ENCODE results near the gene KCNK13. TPM values are rescaled to one million over a fixed set of nuclear protein-coding genes. Genes with fewer than 3 reads are reported as not detected.

The KCNK13 gene
- total RNA-seq, 1 donor from 2014 or later: not detected

DNA sequence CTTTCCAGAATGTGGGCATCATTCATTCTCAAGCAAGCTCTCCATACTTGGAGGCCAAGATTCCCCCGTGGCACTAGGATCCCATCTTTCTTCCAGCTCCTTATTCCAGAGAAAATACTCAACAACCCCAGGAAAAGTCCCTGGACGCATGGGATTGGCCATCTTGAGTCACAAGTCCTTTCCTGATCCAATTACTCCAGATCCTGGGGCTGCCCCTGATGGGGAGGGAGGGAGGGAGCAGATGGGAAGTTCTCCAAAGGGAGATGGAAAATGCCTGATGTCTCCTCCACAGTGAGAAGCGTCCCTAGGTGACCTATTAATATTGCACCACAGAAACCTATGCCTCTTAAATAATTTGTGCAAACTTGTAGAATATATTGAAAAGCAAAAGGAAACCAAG lies 12.4 kb upstream of the KCNK13 start:
- H3K27ac Mint-ChIP-seq: no peak overlapping the region
- peaks cover 12% of the 10 kb centered on the region for H3K36me3 Mint-ChIP-seq (ENCODE audit: low read depth)
- peaks cover 22% of the 10 kb centered on the region for H3K27me3 Mint-ChIP-seq
- H3K4me1 Mint-ChIP-seq: no peaks in the 10 kb centered on the region
- H3K4me3 Mint-ChIP-seq: no peak overlapping the region
- intact Hi-C loops (cut with micrococcal nuclease): no loop called here
- DNase-seq: no peak
- no peaks in the 10 kb centered on the region for H3K9me3 Mint-ChIP-seq

DNA sequence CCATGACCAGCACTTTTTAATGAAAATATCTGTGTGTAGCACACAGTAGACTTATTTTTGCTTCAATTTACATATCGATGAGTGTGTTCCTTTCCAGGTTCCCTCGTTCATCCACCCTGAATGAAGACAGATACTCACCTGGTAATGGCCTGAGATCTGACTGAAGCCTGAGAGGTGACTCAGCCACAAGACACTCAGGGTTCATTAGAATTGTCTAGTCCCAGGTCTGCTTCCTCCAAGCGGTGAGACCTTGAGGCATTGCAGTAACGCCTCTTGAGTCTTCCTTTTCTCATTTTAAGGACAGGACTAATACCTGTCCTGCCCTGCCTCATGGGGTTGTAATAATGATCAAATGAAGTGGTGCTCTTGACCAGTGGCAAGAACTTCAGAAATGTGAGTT lies 11.5 kb upstream of the KCNK13 start:
- H3K4me3 Mint-ChIP-seq: no peak overlapping the region
- H3K9me3 Mint-ChIP-seq: no peaks in the 10 kb centered on the region
- no peak overlapping the region for H3K27ac Mint-ChIP-seq
- H3K4me1 Mint-ChIP-seq: no peaks in the 10 kb centered on the region
- no peak for DNase-seq
- H3K36me3 Mint-ChIP-seq (ENCODE audit: low read depth): peaks cover 6% of the 10 kb centered on the region
- intact Hi-C loops (cut with micrococcal nuclease): no loop called here
- H3K27me3 Mint-ChIP-seq: peaks cover 30% of the 10 kb centered on the region

DNA sequence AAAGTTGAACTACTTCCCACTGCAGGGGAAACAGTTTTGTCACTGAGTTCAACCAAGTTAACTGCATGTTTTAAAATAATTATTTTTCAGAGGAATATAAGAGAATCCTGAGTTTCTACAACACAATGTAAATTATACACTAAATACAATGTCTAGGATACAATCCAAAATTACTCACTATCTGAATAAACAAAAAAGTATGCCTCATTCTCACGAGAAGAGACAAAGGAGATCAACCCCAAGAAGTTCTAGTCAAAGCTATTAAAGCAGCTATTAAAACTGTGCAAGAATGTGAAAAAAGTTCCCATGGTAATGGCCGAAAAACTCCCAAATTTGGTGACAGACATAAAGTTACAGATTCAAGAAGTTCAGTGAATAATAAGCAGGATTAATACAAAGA lies 8.8 kb upstream of the KCNK13 start:
- DNase-seq: no peak
- H3K4me1 Mint-ChIP-seq: no peaks in the 10 kb centered on the region
- H3K4me3 Mint-ChIP-seq: no peak overlapping the region
- peaks cover 48% of the 10 kb centered on the region for H3K27me3 Mint-ChIP-seq
- H3K36me3 Mint-ChIP-seq (ENCODE audit: low read depth): peaks cover under 1% of the 10 kb centered on the region
- H3K27ac Mint-ChIP-seq: no peak overlapping the region
- intact Hi-C loops (cut with micrococcal nuclease): no loop called here
- no peaks in the 10 kb centered on the region for H3K9me3 Mint-ChIP-seq

GRCh38 chr14:90054803-90055202 lies 7.0 kb upstream of the KCNK13 start:
- Mint-ChIP-seq H3K27ac (no peak overlapping the region), H3K4me1 (peaks cover 7% of the 10 kb centered on the region), H3K9me3 (no peaks in the 10 kb centered on the region), H3K4me3 (no peak overlapping the region), H3K27me3 (peaks cover 62% of the 10 kb centered on the region), H3K36me3 (ENCODE audit: low read depth) (no peaks in the 10 kb centered on the region)
- intact Hi-C loops (cut with micrococcal nuclease): no loop called here
- DNase-seq: no peak

DNA sequence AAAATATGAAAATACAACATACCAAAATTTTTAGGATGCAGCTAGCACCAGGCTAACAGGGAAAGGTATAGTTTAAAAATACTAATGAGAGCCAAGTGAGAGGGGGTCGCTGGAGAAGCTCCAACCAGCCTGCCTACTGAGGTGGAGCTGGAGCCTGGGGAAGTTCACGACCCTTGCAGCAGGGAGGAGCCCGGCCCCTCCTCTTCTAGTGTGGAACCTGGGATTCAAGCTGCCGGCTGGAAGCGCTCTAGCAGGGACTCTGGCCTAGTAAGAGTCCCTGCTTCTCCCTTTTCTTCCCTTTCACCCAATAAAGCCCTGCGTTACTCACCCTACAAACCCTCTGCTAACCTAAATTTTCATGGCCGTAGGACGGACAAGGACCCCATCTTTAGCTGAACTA lies 5.0 kb upstream of the KCNK13 start:
- Mint-ChIP-seq H3K27ac (no peak overlapping the region), H3K9me3 (no peaks in the 10 kb centered on the region), H3K4me1 (peaks cover 9% of the 10 kb centered on the region), H3K27me3 (peaks cover 66% of the 10 kb centered on the region), H3K4me3 (no peak overlapping the region), H3K36me3 (ENCODE audit: low read depth) (no peaks in the 10 kb centered on the region)
- intact Hi-C loops (cut with micrococcal nuclease): no loop called here
- DNase-seq: no peak

GRCh38 chr14:90058876-90059458 lies 2.8 kb upstream of the KCNK13 start:
- H3K27ac Mint-ChIP-seq: no peak overlapping the region
- peak overlapping the region; percentile 78 for H3K4me3 Mint-ChIP-seq
- H3K27me3 Mint-ChIP-seq: peaks cover 67% of the 10 kb centered on the region
- DNase-seq: no peak
- H3K9me3 Mint-ChIP-seq: no peaks in the 10 kb centered on the region
- H3K4me1 Mint-ChIP-seq: peaks cover 16% of the 10 kb centered on the region
- intact Hi-C loops (cut with micrococcal nuclease): no loop called here
- H3K36me3 Mint-ChIP-seq (ENCODE audit: low read depth): no peaks in the 10 kb centered on the region

GRCh38 chr14:90060312-90060964 lies 1.4 kb upstream of the KCNK13 start:
- peaks cover 67% of the 10 kb centered on the region for H3K27me3 Mint-ChIP-seq
- intact Hi-C loops (cut with micrococcal nuclease): loop anchor here (1.0 to 2.0 kb wide), 3 partner anchors 87 to 120 kb away; partner anchors contain the start of genes EFCAB11 and TDP1
- no peak overlapping the region for H3K27ac Mint-ChIP-seq
- H3K36me3 Mint-ChIP-seq (ENCODE audit: low read depth): no peaks in the 10 kb centered on the region
- H3K9me3 Mint-ChIP-seq: no peaks in the 10 kb centered on the region
- H3K4me1 Mint-ChIP-seq: peaks cover 16% of the 10 kb centered on the region
- DNase-seq: peak; percentile 88
- H3K4me3 Mint-ChIP-seq: peak overlapping the region; percentile 78

GRCh38 chr14:90060965-90061684 lies 669 bp upstream of the KCNK13 start:
- intact Hi-C loops (cut with micrococcal nuclease): loop anchor here (1.0 to 2.0 kb wide), 3 partner anchors 88 to 120 kb away; partner anchors contain the start of genes EFCAB11 and TDP1
- H3K4me3 Mint-ChIP-seq: peak overlapping the region; percentile 78
- no peaks in the 10 kb centered on the region for H3K36me3 Mint-ChIP-seq (ENCODE audit: low read depth)
- peak; percentile 71 for DNase-seq
- no peaks in the 10 kb centered on the region for H3K9me3 Mint-ChIP-seq
- H3K4me1 Mint-ChIP-seq: peaks cover 16% of the 10 kb centered on the region
- no peak overlapping the region for H3K27ac Mint-ChIP-seq
- peaks cover 64% of the 10 kb centered on the region for H3K27me3 Mint-ChIP-seq

- Mint-ChIP-seq H3K27ac (peak overlapping the region; percentile 39), H3K27me3 (peaks cover 58% of the 10 kb centered on the region), H3K36me3 (ENCODE audit: low read depth) (no peaks in the 10 kb centered on the region), H3K9me3 (no peaks in the 10 kb centered on the region), H3K4me1 (peaks cover 16% of the 10 kb centered on the region), H3K4me3 (peak overlapping the region; percentile 81)
- intact Hi-C loops (cut with micrococcal nuclease): loop anchor here (2.0 kb wide), 1 partner anchor 173 kb away; no protein-coding TSS in a partner anchor
- peak; percentile 62 for DNase-seq
These were observed 467 bp downstream of the KCNK13 start for GRCh38 chr14:90062127-90062794.

DNA sequence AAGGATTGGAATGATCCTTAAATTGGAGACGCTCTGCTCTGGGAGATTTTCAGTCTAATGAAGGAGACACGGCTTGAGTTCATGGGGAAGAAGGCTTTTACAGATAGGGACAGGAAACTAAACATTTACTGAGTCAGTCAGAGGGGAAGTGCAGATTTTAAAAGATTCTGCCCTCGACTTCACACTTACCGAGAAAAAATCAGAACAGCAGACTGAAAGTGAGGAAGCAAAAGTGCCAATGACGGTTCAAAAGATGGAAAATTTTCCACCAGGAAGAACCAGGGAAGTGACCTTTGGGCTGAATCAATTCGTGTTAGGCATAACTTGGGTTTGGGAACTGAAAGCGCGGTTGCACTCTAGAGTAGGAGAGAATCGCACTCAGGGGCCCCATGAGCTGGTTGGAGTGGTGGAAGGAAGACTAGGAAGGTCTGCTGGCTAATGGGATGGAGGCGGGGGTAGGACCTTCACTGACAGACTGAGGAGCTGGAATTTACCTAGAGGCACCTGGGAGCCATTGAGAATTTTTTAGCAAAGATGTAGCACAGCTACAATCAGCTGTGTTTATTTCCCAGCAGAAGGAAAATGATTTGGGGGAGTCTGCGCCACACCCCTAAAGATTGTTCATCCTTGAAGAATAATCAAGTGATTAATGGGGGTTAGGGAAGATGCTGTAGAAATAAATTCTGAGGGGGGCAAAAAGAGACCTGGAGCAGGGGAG lies 1.2 kb downstream of the KCNK13 start:
- Mint-ChIP-seq H3K27ac (no peak overlapping the region), H3K4me3 (peak overlapping the region; percentile 81), H3K27me3 (peaks cover 58% of the 10 kb centered on the region), H3K4me1 (peaks cover 16% of the 10 kb centered on the region), H3K9me3 (no peaks in the 10 kb centered on the region), H3K36me3 (ENCODE audit: low read depth) (no peaks in the 10 kb centered on the region)
- intact Hi-C loops (cut with micrococcal nuclease): loop anchor here (2.0 kb wide), 1 partner anchor 172 kb away; no protein-coding TSS in a partner anchor
- DNase-seq: no peak

DNA sequence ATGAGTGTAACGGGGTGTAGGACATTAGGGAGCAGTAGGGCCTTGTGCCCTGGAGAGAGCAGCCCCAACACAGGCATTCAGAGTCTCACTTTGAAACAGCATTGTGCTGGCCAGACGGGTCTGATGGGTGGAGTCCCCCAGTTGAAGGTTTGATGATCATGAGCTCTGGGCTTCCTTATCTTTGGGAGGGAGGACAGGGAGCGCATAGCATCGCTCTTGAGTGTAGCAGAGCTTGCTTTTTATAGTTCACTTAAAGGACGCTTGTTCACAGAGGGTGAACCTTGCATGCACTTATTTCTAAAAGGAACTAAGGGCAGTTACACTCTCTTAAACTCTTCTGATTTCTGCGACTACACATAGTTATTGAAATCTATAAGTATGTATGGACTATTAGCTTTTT lies 10.6 kb downstream of the KCNK13 start:
- no peak overlapping the region for H3K27ac Mint-ChIP-seq
- no peaks in the 10 kb centered on the region for H3K9me3 Mint-ChIP-seq
- no peaks in the 10 kb centered on the region for H3K4me1 Mint-ChIP-seq
- H3K4me3 Mint-ChIP-seq: no peak overlapping the region
- intact Hi-C loops (cut with micrococcal nuclease): no loop called here
- H3K36me3 Mint-ChIP-seq (ENCODE audit: low read depth): no peaks in the 10 kb centered on the region
- no peak for DNase-seq
- H3K27me3 Mint-ChIP-seq: peaks cover 54% of the 10 kb centered on the region

GRCh38 chr14:90079576-90079975 lies 17.8 kb downstream of the KCNK13 start:
- intact Hi-C loops (cut with micrococcal nuclease): no loop called here
- Mint-ChIP-seq H3K9me3 (no peaks in the 10 kb centered on the region), H3K27me3 (peaks cover 53% of the 10 kb centered on the region), H3K36me3 (ENCODE audit: low read depth) (no peaks in the 10 kb centered on the region), H3K4me1 (peaks cover 2% of the 10 kb centered on the region), H3K4me3 (no peak overlapping the region), H3K27ac (no peak overlapping the region)
- DNase-seq: no peak

DNA sequence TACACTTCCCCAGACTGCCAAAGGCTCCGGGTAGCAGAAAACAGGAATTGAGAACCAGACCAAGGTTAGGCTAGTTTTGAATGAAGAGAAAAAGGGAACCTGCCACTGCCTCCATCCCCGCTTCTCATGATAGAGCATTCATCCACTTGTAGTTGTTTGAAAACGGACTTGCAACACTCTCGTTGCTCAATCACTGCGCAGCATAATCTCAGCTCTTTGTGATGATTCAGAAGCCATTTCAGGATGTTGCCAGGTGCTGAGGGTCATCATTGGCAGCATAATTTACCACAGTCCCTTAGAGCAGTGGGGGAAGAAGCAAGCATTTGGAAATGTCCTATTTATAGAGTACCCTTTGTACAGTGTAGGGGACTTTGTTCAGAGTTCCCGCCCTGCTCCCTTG lies 25.6 kb downstream of the KCNK13 start:
- Mint-ChIP-seq H3K36me3 (ENCODE audit: low read depth) (no peaks in the 10 kb centered on the region), H3K27me3 (peaks cover 28% of the 10 kb centered on the region), H3K9me3 (peaks cover 21% of the 10 kb centered on the region), H3K4me1 (no peaks in the 10 kb centered on the region), H3K27ac (no peak overlapping the region), H3K4me3 (no peak overlapping the region)
- intact Hi-C loops (cut with micrococcal nuclease): no loop called here
- no peak for DNase-seq

Data from activated CD4-positive, alpha-beta T cell treated with anti-CD3 and anti-CD28 coated beads, Interleukin-2, amount 10 ng/mL, durations not matched to agents 24 days and 14 days (primary cell).